IPS-NIHi11 (cell line): Measurements from ENCODE around the gene CELSR1.

ENCODE experiments used
- DNase-seq: peaks from one replicate; pipeline ENCODE4 v3.0.0; 2012; ENCODE audit warnings: mixed read lengths, low spot score

The CELSR1 gene

DNA sequence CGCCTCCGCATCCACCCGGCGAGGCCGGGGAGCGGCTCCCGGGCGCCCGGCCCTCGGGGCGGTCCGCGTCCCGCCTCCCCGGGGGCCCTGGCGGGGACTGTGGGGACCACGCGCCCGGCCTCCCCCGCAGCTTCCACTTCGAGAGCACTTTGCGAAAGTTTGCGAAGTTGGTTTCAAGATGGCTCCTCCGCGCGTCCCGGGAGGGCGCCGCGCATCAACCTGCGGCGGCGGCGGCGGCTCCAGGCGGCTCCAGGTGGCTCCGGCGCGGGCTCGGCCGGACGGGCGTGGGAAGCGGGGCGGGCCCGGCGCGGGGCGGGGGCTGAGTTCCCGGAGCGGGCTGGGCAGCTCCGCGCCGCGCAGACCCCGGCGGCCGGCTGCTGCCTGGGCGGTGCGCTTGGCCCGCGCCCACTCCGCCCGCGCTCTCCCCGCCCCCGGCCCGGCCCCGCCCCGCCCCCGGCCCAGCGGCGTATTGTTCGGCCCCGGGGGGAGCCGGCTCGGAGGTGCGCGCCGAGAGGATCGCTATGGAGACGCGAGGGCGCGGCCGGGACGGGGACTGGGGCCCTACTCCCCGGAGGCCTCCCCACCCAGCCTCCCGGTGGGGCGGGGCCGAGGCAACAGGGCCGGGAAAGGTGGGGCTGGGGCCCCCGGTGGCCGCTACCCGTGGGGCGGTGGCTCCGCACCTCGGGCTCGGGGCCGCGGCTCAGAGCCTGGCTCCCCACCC, at the start of gene CELSR1:
Gene CELSR1, minus strand, starts transcription at position 396 of the 721 bp plus-strand sequence. CDS start 450 bp downstream, outside the sequence.
- peak; percentile 91 for DNase-seq

DNA sequence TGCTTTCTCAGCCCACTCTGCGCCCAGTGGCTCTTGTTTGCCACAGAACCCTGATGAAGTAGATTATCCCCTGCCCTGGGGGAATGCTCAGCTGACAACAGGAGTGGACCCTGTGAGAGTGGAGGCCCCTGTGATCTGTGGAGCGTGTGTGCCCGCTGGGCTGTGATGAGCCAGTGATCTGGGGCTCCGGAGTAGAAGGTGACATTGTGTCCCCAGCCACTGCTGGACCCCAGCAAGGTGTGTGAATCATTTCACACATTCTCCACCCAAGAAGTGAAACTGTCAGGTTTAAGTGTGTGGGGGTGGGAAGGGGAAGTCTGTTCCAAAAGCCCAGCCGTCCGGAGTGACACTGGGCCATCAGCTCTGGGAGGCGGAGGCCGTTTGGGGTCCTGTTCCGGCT, 49.6 kb upstream of the CELSR1 start:
- DNase-seq: no peak

DNA sequence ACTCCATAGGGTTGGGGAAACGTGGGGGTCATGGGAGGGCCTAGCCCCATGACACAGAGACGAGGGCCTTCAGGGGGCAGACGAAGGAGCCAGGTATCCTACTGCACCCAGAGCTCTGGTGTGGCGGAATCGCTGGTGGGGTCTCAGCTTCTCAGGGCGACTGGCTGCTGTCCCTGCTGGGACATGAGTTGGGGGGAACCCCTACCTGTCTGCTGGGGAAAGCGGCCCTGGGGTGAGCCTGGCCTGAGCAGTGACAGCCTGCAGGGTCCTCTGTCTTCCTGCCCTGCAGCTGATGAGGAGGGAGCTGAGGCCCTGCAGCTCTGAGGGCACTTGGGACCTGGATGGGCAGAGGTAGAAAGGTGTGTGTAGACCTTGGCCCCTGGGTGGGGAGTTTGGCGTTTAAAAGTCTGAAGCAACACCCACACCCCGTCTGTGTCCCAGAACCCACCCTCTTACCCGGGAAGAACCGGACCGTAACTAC, 49.2 kb upstream of the CELSR1 start:
- DNase-seq: no peak

- peak; percentile 74 for DNase-seq
These were observed 48.7 kb upstream of the CELSR1 start for GRCh38 chr22:46586123-46586519.

DNA sequence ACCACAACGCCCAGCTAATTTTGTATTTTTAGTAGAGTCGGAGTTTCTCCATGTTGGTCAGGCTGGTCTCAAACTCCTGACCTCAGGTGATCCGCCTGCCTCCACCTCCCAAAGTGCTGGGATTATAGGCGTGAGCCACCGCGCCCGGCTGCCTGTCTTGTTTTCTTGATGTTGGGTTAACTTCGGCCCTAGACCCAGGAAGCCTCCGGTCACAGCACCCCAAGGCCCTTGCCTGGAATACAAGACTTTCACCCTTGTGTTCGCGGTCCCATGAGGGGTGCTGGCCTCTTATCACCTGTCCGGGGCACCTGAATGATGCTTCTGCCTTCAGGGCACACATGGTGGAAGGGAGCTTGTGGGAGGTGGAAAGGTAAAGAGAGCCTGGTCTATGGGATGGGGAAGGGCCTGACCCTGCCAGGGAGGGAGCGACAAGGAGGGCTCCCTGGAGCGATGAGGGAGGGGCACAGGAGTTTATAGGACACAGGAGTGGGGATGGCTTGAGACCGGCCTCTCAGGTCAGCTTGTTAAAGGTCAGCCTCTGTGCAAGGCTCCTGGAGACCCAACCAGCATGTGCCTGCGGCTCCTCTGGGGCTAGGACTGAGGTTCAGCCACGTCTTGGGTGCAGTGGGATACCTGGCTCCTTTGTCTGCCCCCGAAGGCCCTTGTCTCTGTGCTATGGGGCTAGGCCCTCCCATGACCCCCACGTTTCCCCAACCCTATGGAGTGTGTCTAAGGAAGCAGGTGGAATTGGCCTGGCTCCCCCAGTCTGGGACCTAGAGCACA, 48.1 kb upstream of the CELSR1 start:
- no peak for DNase-seq

DNA sequence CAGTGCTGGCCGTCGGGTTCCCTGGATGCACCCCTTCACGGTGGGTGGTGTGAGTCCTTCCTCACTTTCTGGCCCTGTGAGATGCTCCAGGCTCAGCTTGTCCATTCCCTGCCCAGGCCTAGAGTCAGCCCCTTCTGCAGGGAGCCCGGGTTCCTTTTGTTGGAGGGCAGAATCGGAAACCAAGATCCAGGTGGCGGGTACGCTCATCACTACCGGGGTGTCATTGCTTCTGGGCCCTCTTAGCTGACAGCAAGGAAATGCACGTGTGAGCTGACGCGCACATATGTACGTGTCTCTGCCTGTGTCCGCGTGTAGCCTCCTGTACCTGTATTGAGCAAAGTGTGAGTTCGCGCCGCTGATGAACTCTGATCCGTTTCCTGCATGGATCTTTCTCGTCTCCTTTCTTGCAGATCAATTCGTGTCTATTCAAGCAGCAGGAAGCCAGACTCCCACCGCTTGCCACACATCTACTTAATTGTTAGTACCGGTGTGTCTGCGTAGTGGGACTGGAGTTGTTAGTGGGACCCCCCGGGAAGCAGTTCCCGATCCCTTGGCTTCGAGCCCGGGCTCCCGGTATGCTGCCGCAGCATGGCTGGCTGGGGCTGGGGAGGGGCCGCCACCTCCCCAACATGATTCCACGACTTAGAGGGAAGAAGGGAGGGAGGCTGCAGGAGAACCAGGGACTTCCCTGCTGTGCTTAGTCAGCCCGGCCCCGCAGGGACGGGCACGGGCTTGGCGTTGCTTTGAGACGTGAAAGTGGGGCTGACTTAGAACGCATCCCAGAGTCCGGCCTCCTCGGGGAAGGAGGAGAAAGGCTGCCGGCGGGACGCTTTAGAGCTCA, 46.9 kb upstream of the CELSR1 start:
- peak; percentile 47 for DNase-seq

DNA sequence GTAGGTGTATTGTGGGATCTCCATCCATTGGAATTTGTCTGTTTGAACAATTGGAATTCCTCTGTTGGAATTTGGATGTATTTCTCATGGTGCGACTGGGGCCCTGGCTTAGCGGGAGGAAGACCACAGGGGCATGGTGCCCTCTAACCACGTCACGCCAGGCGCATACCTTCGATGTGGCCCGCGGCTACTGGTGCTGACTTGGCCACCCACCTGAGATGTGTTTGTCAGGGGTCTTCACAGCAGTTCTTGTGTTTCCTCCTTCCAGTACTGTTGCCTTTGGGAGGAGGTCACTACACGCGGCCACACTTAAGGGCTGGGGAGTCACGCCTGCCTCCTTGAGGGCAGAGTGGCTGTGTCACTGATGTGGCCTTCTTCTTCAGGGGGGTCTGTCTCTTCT, 46.2 kb upstream of the CELSR1 start:
- no peak for DNase-seq

GRCh38 chr22:46582281-46582933, 45.0 kb upstream of the CELSR1 start:
- no peak for DNase-seq

DNA sequence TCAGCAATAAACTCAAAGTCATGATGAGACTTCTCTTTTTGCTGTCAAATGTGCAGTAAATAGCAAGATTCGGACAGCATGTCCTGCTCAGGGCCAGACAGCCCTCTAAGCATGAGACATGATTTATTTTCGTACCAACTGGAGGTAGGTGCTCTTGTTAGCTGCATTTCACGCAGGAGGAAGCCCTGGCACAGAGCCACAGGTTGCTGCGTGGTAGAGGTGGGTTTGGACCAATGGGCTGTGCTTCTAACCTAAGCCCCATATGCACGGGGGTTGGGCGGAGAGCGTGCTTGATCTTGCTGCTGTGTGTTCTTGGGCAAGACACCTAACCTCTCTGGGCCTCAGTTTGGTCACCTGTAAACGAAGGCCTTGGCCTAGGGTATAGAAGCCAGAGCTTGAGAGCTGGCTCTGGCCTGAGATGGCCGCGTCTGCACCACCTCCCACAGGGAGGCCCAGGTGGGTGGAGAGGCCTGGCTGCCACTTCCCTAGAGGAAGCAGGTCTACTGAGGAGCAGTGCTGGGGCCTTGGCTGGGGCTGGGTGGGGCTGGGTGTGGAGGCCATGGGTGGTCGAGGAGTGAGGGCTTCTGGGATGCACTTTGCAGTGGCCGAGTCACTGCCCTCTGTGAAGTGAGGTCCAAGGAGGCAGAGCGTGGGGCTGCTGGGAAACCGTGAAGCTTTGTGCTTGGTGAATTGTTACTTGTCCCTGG, 44.3 kb upstream of the CELSR1 start:
- no peak for DNase-seq

GRCh38 chr22:46580940-46581537, 43.6 kb upstream of the CELSR1 start:
- no peak for DNase-seq

GRCh38 chr22:46579751-46580449, 42.5 kb upstream of the CELSR1 start:
- no peak for DNase-seq

DNA sequence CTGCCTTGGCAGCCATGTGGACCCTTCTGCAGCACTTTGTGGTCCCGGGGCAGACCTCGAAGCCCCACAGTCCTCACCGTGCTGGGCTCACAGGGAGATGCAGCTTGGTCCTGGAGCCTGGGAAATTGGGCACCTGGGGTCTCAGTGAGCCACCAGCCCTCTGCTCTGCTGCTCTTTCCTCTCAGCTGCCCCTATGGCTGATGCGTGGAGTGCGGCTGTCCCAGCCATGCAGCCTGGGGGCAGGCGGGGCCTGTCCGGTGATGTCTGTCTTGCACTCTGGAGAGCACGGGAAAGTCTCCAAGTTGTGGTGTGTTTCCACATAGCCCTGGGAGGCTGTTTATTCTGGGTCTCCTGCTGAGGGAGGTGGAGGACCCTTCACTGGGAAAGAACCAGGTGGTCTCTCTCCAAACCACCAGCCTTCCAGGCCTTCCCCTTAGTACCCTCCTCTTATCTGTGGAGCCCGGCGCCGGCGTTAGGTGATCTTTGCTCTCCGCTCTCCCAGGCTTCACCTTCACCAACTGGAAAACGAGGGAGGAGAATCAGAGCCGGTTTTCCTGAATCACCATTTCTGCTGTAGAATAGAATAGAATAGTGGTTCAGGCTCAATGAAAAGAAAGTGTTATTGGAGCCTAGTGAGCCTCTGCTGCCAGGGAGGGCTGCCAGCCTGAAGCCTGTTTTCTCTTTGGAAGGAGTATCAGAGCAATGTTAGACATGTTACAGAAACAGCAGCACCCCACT, 41.6 kb upstream of the CELSR1 start:
- DNase-seq: no peak

DNA sequence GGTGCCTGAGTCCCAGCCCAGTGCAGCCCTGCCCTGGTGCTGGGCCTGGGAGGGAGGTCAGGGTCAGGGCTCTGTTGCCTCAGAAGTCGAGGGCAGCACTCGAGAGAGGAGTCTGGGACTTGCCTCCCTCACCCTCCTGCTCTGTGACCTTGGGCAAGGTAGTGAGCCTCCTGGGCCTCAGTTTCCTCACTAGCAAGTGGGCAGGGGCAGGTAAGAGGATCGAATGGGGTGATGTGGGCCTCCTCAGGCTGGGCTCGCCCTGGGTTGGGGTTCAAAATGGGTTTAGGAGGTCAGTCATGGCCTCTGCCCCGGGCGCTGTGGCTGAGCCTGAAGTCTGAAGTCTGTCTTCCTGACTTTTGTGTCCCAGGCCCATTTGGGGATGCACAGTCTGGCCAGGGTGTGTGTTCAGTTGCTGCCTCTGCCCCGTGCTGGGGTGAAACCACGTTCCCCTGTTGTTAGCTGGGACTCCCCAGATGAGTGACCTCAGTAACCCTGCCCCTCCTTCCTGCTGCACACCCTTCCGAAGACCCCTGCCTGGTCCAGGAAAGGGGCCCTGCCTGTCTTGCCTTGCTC, 40.9 kb upstream of the CELSR1 start:
- DNase-seq: no peak

- DNase-seq: no peak
These were observed 40.2 kb upstream of the CELSR1 start for GRCh38 chr22:46577368-46578249.

DNA sequence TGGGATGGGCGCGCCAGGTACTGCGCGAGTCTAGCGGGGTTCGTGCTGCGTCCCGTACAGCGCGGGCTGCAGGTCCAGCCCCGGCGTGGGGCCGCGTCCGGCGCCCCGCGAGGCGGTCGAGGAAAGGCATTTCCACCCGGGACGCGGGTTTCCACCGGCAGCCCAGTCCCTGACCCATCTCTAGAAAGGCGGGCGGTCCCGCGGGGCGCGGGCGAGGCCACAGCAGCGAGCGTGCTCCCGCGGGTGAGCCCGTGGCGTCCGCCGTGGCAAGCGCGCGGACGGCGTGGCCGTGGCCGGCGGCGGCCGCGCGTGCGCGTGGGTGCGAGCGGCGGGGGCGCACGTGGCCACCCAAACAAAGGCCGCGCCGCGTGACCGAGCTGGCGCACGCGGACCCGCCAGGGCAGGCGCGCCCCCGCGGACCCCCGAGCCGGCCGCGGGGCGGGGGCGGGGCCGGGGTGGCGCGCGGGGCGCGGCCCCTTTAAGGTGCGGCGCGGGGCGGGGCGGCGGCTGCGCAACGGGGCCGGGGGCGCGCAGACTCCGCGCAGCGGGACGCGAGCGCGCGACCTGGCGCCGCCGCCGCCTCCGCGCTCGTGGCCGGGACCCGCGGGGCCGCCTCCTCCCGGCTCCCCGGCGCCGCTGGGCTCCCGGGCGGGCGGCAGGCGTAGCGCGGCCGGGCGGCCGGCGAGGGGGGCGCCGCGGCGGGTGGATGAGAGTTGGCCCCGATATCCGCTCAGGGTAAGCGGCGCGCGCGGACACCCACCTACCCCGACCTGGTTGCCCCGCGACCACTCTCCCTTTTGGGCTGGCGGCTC, 39.3 kb upstream of the CELSR1 start:
- DNase-seq: peak; percentile 94

DNA sequence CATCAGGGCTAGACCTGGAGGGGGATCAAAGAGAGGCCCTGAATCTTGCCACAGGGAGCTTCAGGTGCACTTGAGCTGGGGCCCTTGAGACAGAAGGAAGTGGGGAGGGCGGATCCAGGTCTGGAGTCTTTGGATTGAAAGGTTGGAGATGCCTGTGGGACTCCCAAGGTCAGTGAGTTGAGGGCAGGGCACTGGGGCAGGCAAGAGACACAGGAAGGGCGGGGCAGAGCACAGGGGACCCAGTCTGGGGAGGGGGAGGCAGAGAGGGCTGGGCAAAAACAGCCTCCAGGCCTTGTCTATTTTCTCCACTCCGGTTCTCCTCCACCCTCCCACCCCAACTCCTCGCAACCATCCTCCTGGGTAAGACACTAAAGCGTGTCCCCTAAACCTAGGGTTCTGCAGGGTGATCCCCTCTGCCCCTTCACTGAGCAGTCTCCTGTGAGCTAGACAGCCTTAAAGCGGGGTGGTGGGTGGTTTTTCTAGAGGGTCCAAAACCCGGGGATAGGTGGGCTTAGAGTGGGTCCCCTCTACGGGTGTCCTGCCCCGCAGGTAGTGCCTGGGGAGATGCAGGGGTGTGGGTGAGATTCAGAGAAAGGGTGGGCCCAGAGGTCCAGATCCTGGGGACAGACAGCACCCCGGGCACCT, 38.6 kb upstream of the CELSR1 start:
- DNase-seq: no peak
